ENCODE results near the gene TANC1. TPM values are rescaled to one million over a fixed set of nuclear protein-coding genes. Genes with fewer than 3 reads are reported as not detected.
"Not testable (repeated sequence)": the region's sequence is repeated elsewhere in the genome, so short reads cannot be mapped to it uniquely, and the experiment has no call there.

TANC1 gene
- polyA plus RNA-seq, 4 donors = 51.3 to 61.5 (median 55.7) TPM

- DNase-seq (ENCODE audit: low read depth in 4 of 4, low spot score in 2 of 4) = no peak
These were observed 163.5 kb downstream of the TANC1 start for GRCh38 chr2:159131914-159132281.

GRCh38 chr2:159133797-159134196 is 165.4 kb downstream of the TANC1 start:
- no peak for DNase-seq (ENCODE audit: low read depth in 4 of 4, low spot score in 2 of 4)

- DNase-seq (ENCODE audit: low read depth in 4 of 4, low spot score in 2 of 4) = no peak
These were observed 166.5 kb downstream of the TANC1 start for GRCh38 chr2:159134979-159135378.

GRCh38 chr2:159136391-159136790 is 168.0 kb downstream of the TANC1 start:
- DNase-seq (ENCODE audit: low read depth in 4 of 4, low spot score in 2 of 4) = no peak

- no peak for DNase-seq (ENCODE audit: low read depth in 4 of 4, low spot score in 2 of 4)
These were observed 169.2 kb downstream of the TANC1 start for GRCh38 chr2:159137511-159138241.

- DNase-seq (ENCODE audit: low read depth in 4 of 4, low spot score in 2 of 4) = no peak
These were observed 170.3 kb downstream of the TANC1 start for GRCh38 chr2:159138642-159139182.

- no peak for DNase-seq (ENCODE audit: low read depth in 4 of 4, low spot score in 2 of 4)
These were observed 170.9 kb downstream of the TANC1 start for GRCh38 chr2:159139216-159139933.

GRCh38 chr2:159140070-159140769 is 171.8 kb downstream of the TANC1 start:
- DNase-seq (ENCODE audit: low read depth in 4 of 4, low spot score in 2 of 4) = no peak

GRCh38 chr2:159140821-159141220 is 172.4 kb downstream of the TANC1 start:
- DNase-seq (ENCODE audit: low read depth in 4 of 4, low spot score in 2 of 4) = not testable (repeated sequence)

GRCh38 chr2:159144776-159145614 is 176.6 kb downstream of the TANC1 start:
- DNase-seq (ENCODE audit: low read depth in 4 of 4, low spot score in 2 of 4) = no peak

GRCh38 chr2:159145745-159146354 is 177.4 kb downstream of the TANC1 start:
- DNase-seq (ENCODE audit: low read depth in 4 of 4, low spot score in 2 of 4) = no peak

GRCh38 chr2:159146996-159147666 is 178.7 kb downstream of the TANC1 start:
- no peak for DNase-seq (ENCODE audit: low read depth in 4 of 4, low spot score in 2 of 4)

GRCh38 chr2:159147690-159148089 is 179.2 kb downstream of the TANC1 start:
- DNase-seq (ENCODE audit: low read depth in 4 of 4, low spot score in 2 of 4) = no peak

- DNase-seq (ENCODE audit: low read depth in 4 of 4, low spot score in 2 of 4) = no peak
These were observed 180.5 kb downstream of the TANC1 start for GRCh38 chr2:159148901-159149300.

- no peak for DNase-seq (ENCODE audit: low read depth in 4 of 4, low spot score in 2 of 4)
These were observed 181.3 kb downstream of the TANC1 start for GRCh38 chr2:159149747-159150146.

- DNase-seq (ENCODE audit: low read depth in 4 of 4, low spot score in 2 of 4) = no peak
These were observed 181.9 kb downstream of the TANC1 start for GRCh38 chr2:159150280-159150746.

GRCh38 chr2:159151198-159152127 is 183.0 kb downstream of the TANC1 start:
- no peak for DNase-seq (ENCODE audit: low read depth in 4 of 4, low spot score in 2 of 4)

GRCh38 chr2:159152128-159152778 is 183.8 kb downstream of the TANC1 start:
- DNase-seq (ENCODE audit: low read depth in 4 of 4, low spot score in 2 of 4) = no peak

Data from left renal cortex interstitium (tissue), 4 donors.